OCI-LY7 (cell line): ENCODE results near the gene ENTPD1. TPM values are rescaled to one million over a fixed set of nuclear protein-coding genes. Genes with fewer than 3 reads are reported as not detected.

Experiments used
- BruUV-seq: library from RNA; stranded (reverse); fragments of 400-500 nt; replicated peaks from 2 replicates; lab custom pipeline; 2021; lab: Mats Ljungman, UMichigan
- CTCF ChIA-PET: fragments of 300-600 bp; sonication (Branson Sonifier 250); formaldehyde crosslinking; loops from one replicate; lab custom pipeline; 2022; ENCODE audit warnings: antibody characterized with exemption; ENCODE audit not compliant: unreplicated experiment; lab: Charles Lee
- POLR2A ChIA-PET: fragments of 300-600 bp; sonication (Branson Sonifier 250); formaldehyde crosslinking; loops from one replicate; lab custom pipeline; 2022; ENCODE audit warnings: antibody characterized with exemption; lab: Charles Lee
- DNase-seq: peaks from one replicate; pipeline ENCODE4 v3.0.0-alpha.2; 2015; ENCODE audit warnings: low spot score
- H2AFZ ChIP-seq: fragments of 200-600 bp; sonication (generic), shearing (Covaris generic); 2 replicates; pipeline ENCODE4 v1.6.1; 2014; ENCODE audit warnings: mild to moderate bottlenecking, antibody characterized with exemption, low read length, moderate library complexity
- H3K27ac ChIP-seq: fragments of 200-600 bp; sonication (generic); 2 replicates; pipeline ENCODE4 v1.5.1; 2014; ENCODE audit warnings: mixed run types, low read depth, mild to moderate bottlenecking, moderate library complexity, low read length, inconsistent platforms; ENCODE audit not compliant: poor library complexity, severe bottlenecking
- H3K36me3 ChIP-seq: fragments of 200-600 bp; sonication (generic); 2 replicates; pipeline ENCODE4 v1.6.1; 2014; ENCODE audit warnings: mild to moderate bottlenecking, antibody characterized with exemption, low read length, moderate library complexity, mixed read lengths; ENCODE audit not compliant: insufficient read depth
- H3K4me1 ChIP-seq: fragments of 200-600 bp; sonication (generic); 2 replicates; pipeline ENCODE4 v1.5.1; 2014; ENCODE audit warnings: mild to moderate bottlenecking, low read length; ENCODE audit not compliant: insufficient read depth, poor library complexity, severe bottlenecking
- H3K4me2 ChIP-seq: fragments of 200-600 bp; sonication (generic); 2 replicates; pipeline ENCODE4 v1.6.1; 2014; ENCODE audit warnings: mild to moderate bottlenecking, low read length
- H3K4me3 ChIP-seq: fragments of 200-600 bp; sonication (generic); 2 replicates; pipeline ENCODE4 v1.5.1; 2014; ENCODE audit warnings: mild to moderate bottlenecking, low read depth, low read length; ENCODE audit not compliant: poor library complexity, severe bottlenecking
- H3K79me2 ChIP-seq: fragments of 200-600 bp; sonication (generic); 2 replicates; pipeline ENCODE4 v1.6.1; 2016; ENCODE audit warnings: low read depth, mild to moderate bottlenecking, low read length, moderate library complexity, mixed read lengths; ENCODE audit not compliant: insufficient read depth
- H3K9me2 ChIP-seq: fragments of 200-600 bp; sonication (generic); 2 replicates; pipeline ENCODE4 v1.6.1; 2016; ENCODE audit warnings: mild to moderate bottlenecking, low read length, mixed read lengths; ENCODE audit not compliant: insufficient read depth
- H3K9me3 ChIP-seq: fragments of 200-600 bp; sonication (generic); 2 replicates; pipeline ENCODE4 v1.6.1; 2014; ENCODE audit warnings: mild to moderate bottlenecking, mixed run types, low read length, mixed read lengths
- H4K20me1 ChIP-seq: fragments of 200-600 bp; sonication (generic); 2 replicates; pipeline ENCODE4 v1.6.1; 2014; ENCODE audit warnings: mild to moderate bottlenecking, antibody characterized with exemption, low read length, moderate library complexity, mixed read lengths; ENCODE audit not compliant: insufficient read depth
- CTCF ChIP-seq: fragments of 200-600 bp; sonication (generic); conservative IDR thresholded peaks from 2 replicates; pipeline ENCODE4 v1.5.1; 2014; ENCODE audit warnings: mild to moderate bottlenecking, antibody characterized with exemption, low read length, moderate library complexity, mixed read lengths
- EZH2phosphoT487 ChIP-seq: fragments of 200-600 bp; sonication (generic); IDR thresholded peaks from 2 replicates; pipeline ENCODE4 v1.6.1; 2018; ENCODE audit warnings: low read depth, borderline replicate concordance, mild to moderate bottlenecking, mixed run types, antibody characterized with exemption, low read length, moderate library complexity, mixed read lengths
- intact Hi-C: fragments of 100-400 bp; cut with micrococcal nuclease; formaldehyde crosslinking; loops from one replicate; pipeline ENCODE4 v1.10.0; 2022; ENCODE audit not compliant: unreplicated experiment
- total RNA-seq, 2 experiments: library from RNA; depleted of rRNA in 1 of 2; stranded (reverse); fragments of >200 nt in 1 of 2; shearing (Covaris generic) in 1 of 2; gene quantifications; 2 replicates each; pipeline ENCODE4 v1.2.3, GENCODE V29; 2014 to 2022

Gene ENTPD1
- total RNA-seq, 2 experiments from 2014 or later = 5.1 to 6.7 TPM

- peak overlapping the region; percentile 87 for H2AFZ ChIP-seq
- no peaks in the 10 kb centered on the region; the same call in 1 of the 2 replicates for H3K36me3 ChIP-seq
- CTCF ChIA-PET = interaction anchor here (0.6 to 3.1 kb wide), 3 partner anchors 28 to 883 kb away, joined by 3 to 43 read pairs (median 4); partner anchors contain the start of genes PIK3AP1 and TCTN3
- intact Hi-C loops = no loop called here
- H3K4me3 ChIP-seq = peak overlapping the region; percentile 21
- H3K27ac ChIP-seq = peak overlapping the region; percentile 43
- TF ChIP-seq EZH2phosphoT487 (no peak), CTCF (no peak)
- no peaks in the 10 kb centered on the region for H3K79me2 ChIP-seq
- POLR2A ChIA-PET = interaction anchor here (0.8 to 3.6 kb wide), 12 partner anchors 9 to 158 kb away, joined by 3 to 34 read pairs (median 6); partner anchors contain the start of genes ENTPD1 and TCTN3
- no peaks in the 10 kb centered on the region for H3K9me2 ChIP-seq
- H4K20me1 ChIP-seq = no peaks in the 10 kb centered on the region
- H3K9me3 ChIP-seq = peaks cover 4% of the 10 kb centered on the region; the same call in 1 of the 2 replicates
- DNase-seq = no peak
- peak overlapping the region; percentile 57 for H3K4me2 ChIP-seq
- peaks cover 51% of the 10 kb centered on the region for H3K4me1 ChIP-seq
- BruUV-seq = no TSS peak
Measured at GRCh38 chr10:95836610-95837355, 80.8 kb downstream of the ENTPD1 start.

DNA sequence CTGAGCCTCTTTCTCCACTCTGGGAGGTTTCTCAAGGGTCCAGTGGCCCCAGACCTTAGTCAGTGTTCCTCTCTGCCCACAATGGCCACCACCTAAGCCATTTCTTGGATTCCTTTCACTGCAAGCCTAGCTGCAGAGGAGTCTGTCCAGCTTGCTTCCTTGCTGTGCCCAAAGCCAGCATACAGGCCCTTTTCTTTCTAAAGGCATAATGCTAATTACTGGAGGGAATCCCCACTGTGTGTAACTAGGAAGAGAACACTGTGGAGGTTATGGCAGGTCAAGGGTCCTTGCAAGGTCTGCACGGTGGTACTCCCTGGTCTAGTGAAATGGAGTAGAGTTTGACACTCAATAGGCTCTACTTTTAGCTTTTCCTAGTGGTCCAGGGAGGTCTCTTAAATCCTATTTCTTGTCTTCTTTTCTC is 81.4 kb downstream of the ENTPD1 start:
- no peaks in the 10 kb centered on the region for H3K79me2 ChIP-seq
- ChIA-PET CTCF (interaction anchor here (0.6 to 3.1 kb wide), 4 partner anchors 103 to 883 kb away, joined by 3 to 43 read pairs (median 4); partner anchors contain the start of genes PIK3AP1 and TCTN3), POLR2A (interaction anchor here (0.8 to 3.6 kb wide), 15 partner anchors 8 to 159 kb away, joined by 3 to 34 read pairs (median 5); partner anchors contain the start of genes ENTPD1 and TCTN3)
- peaks cover 51% of the 10 kb centered on the region for H3K4me1 ChIP-seq
- H3K27ac ChIP-seq = peak overlapping the region; percentile 43
- H3K4me3 ChIP-seq = peak overlapping the region; percentile 21
- H3K9me3 ChIP-seq = peaks cover 4% of the 10 kb centered on the region; the same call in 1 of the 2 replicates
- intact Hi-C loops = no loop called here
- peak overlapping the region; percentile 87 for H2AFZ ChIP-seq
- H3K9me2 ChIP-seq = no peaks in the 10 kb centered on the region
- no peak for DNase-seq
- BruUV-seq = no TSS peak
- peak overlapping the region; percentile 57 for H3K4me2 ChIP-seq
- no peaks in the 10 kb centered on the region; the same call in 1 of the 2 replicates for H3K36me3 ChIP-seq
- H4K20me1 ChIP-seq = no peaks in the 10 kb centered on the region
- TF ChIP-seq EZH2phosphoT487 (no peak), CTCF (no peak)
